Ishikawa (cell line): ENCODE data around the gene CAPS.

Experiments used
- CEBPB ChIP-seq: IDR thresholded peaks from 2 replicates; pipeline ENCODE4 v1.6.1; 2012
- CREB1 ChIP-seq: IDR thresholded peaks from 2 replicates; pipeline ENCODE4 v1.6.1; 2012; ENCODE audit warnings: low read depth
- EGR1 ChIP-seq: IDR thresholded peaks from 2 replicates; pipeline ENCODE4 v1.6.1; 2012
- EP300 ChIP-seq: IDR thresholded peaks from 2 replicates; pipeline ENCODE4 v1.6.1; 2012; ENCODE audit warnings: borderline replicate concordance
- FOXM1 ChIP-seq: IDR thresholded peaks from 2 replicates; pipeline ENCODE4 v1.6.1; 2012; ENCODE audit warnings: low read depth, borderline replicate concordance
- NFIC ChIP-seq: IDR thresholded peaks from 2 replicates; pipeline ENCODE4 v1.6.1; 2012
- RAD21 ChIP-seq: IDR thresholded peaks from 2 replicates; pipeline ENCODE4 v1.6.1; 2012; ENCODE audit warnings: low read depth
- TAF1 ChIP-seq: IDR thresholded peaks from 2 replicates; pipeline ENCODE4 v1.6.1; 2012; ENCODE audit warnings: low read depth, mild to moderate bottlenecking
- TCF12 ChIP-seq: IDR thresholded peaks from 2 replicates; pipeline ENCODE4 v1.6.1; 2012; ENCODE audit warnings: low read depth
- TEAD4 ChIP-seq: IDR thresholded peaks from 2 replicates; pipeline ENCODE4 v1.6.1; 2012
- YY1 ChIP-seq: IDR thresholded peaks from 2 replicates; pipeline ENCODE4 v1.6.1; 2012; ENCODE audit warnings: low read depth
- ZBTB7A ChIP-seq: IDR thresholded peaks from 2 replicates; pipeline ENCODE4 v1.6.1; 2012; ENCODE audit warnings: low read depth
- TF ChIP-seq, protein P1 (sequence below): IDR thresholded peaks from 2 replicates; pipeline ENCODE4 v1.6.1; 2012
- TF ChIP-seq, protein P2 (sequence below): IDR thresholded peaks from 2 replicates; pipeline ENCODE4 v1.6.1; 2012; ENCODE audit warnings: low read depth, mild to moderate bottlenecking
- TF ChIP-seq, protein P3 (sequence below): IDR thresholded peaks from 2 replicates; pipeline ENCODE4 v1.6.1; 2012

Gene CAPS

DNA sequence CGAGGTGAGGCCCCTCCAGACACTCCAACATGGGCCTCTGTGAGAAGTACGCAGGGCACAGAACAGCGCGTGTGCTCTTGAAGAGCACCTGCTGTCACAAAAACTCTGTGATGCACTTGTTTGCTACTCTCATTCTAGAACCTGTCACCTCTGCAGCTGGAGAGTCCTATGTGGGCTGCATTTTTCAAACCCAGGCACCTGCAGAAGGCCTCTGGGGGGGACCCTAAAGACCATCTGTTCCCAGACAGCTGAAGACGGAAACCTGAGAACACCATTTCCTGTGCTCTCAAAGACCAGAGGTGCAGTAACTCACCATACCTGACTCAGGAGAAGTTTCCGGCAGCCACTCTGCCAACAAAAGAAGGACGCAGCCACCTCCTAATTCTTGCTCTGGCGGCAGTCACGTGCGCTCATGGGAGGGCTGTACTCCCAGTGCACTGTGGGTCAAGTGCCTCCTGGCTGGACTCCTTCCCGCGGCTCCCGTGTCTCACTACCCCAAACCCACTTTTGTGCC lies 35.8 kb downstream of the CAPS start:
- TF ChIP-seq, protein P1, sequence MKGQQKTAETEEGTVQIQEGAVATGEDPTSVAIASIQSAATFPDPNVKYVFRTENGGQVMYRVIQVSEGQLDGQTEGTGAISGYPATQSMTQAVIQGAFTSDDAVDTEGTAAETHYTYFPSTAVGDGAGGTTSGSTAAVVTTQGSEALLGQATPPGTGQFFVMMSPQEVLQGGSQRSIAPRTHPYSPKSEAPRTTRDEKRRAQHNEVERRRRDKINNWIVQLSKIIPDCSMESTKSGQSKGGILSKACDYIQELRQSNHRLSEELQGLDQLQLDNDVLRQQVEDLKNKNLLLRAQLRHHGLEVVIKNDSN = no peak
- TF ChIP-seq EP300 (no peak), CEBPB (no peak), RAD21 (no peak), EGR1 (no peak), YY1 (no peak), FOXM1 (no peak), TAF1 (no peak), CREB1 (no peak), ZBTB7A (no peak), NFIC (no peak), TCF12 (no peak), TEAD4 (no peak)
- TF ChIP-seq, protein P2, sequence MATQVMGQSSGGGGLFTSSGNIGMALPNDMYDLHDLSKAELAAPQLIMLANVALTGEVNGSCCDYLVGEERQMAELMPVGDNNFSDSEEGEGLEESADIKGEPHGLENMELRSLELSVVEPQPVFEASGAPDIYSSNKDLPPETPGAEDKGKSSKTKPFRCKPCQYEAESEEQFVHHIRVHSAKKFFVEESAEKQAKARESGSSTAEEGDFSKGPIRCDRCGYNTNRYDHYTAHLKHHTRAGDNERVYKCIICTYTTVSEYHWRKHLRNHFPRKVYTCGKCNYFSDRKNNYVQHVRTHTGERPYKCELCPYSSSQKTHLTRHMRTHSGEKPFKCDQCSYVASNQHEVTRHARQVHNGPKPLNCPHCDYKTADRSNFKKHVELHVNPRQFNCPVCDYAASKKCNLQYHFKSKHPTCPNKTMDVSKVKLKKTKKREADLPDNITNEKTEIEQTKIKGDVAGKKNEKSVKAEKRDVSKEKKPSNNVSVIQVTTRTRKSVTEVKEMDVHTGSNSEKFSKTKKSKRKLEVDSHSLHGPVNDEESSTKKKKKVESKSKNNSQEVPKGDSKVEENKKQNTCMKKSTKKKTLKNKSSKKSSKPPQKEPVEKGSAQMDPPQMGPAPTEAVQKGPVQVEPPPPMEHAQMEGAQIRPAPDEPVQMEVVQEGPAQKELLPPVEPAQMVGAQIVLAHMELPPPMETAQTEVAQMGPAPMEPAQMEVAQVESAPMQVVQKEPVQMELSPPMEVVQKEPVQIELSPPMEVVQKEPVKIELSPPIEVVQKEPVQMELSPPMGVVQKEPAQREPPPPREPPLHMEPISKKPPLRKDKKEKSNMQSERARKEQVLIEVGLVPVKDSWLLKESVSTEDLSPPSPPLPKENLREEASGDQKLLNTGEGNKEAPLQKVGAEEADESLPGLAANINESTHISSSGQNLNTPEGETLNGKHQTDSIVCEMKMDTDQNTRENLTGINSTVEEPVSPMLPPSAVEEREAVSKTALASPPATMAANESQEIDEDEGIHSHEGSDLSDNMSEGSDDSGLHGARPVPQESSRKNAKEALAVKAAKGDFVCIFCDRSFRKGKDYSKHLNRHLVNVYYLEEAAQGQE = no peak
- TF ChIP-seq, protein P3, sequence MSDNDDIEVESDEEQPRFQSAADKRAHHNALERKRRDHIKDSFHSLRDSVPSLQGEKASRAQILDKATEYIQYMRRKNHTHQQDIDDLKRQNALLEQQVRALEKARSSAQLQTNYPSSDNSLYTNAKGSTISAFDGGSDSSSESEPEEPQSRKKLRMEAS = no peak

DNA sequence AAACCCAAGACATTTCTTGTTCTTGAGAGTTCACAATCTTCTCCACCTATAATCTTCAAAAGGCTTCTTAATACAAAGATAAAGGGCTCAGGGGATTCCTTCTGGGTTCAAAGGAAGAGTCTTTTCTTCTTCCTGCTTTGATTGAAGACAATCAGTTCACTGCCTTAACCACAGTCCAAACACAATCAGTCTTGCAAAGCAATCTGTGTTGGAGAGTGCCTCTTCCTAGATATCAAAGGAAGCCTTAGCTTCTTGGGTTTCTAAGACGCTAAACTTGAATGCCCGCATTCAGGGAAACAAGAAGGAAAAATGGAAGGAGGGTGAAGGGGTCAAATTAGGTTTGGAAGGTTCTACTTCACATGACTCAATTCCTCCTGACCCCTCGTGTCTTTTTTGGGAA lies 36.7 kb downstream of the CAPS start:
- TF ChIP-seq TAF1 (no peak), NFIC (no peak), RAD21 (no peak), TEAD4 (no peak), YY1 (no peak), CREB1 (no peak), CEBPB (no peak), EGR1 (no peak), TCF12 (no peak), FOXM1 (no peak), ZBTB7A (no peak), EP300 (no peak)
- TF ChIP-seq, protein P3 = no peak
- TF ChIP-seq, protein P1 = no peak
- TF ChIP-seq, protein P2 = no peak

DNA sequence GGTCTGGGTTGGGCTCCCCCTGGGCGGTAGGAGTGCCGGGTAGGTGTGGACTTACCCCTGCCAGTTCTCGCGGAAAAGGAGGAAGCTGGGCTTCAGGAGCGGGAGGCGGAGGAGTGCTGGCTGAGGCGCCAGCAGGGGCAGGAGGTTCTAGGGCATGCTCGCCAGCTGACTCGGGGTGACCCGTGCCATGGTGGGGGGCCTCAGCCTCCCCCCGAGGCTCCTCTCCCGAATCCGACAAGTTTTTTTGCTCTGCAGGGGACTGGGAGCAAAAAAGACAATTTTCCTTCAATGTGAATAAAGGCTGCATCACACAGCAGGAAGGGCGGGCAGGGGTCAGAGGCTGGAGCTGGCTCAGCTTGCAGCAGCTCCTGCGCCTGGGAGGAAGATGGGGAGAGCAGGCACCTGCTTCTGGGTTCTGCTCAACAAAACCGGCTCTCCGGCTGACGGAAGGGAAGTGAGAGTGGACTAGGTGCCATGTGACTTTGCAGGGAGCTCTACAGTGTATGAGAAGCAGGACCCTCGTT lies 37.3 kb downstream of the CAPS start:
- TF ChIP-seq NFIC (no peak), RAD21 (no peak), CREB1 (no peak)
- TF ChIP-seq, protein P3 = no peak

DNA sequence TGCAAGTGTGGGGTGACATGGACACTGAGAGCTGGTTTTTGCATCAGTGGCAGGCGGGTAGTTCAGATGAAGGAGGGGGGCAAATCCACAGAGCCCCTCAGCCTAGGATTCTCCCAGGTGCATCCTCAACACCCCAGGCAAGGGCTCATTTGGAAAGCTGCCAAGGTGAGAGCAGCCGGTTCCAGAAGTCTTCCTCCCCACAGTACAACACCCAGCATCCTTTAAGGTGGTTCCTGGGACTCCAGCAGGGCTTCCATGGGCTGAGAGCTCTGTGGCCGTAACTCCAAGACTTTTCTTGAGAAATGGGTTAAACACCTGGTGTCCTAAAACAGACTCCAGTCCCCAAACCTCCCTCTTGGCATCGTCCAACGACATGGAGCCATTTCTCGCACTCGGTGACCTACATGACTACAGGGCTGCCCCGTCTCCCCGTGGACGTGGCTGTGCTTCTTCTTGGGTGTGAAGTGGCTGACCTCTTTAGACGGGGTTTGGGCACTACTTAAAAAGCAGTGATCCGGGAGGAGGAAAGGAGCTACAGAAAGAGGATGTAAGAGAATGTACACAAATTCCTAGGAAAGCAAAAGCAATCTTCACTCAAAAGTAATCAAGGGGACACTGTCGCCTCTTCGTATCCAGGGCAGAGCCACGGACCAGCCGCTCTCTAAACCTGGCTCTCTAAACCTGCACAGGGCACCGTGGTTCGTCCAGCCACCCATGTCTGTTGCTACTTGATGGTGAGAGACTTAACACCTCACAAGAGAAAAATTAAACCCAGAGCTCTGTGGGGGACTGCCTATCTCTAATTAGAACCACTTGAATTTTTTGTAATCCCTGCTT lies 38.4 kb downstream of the CAPS start:
- TF ChIP-seq TAF1 = no peak
- TF ChIP-seq, protein P2 = no peak
- no peak for TF ChIP-seq TCF12
- TF ChIP-seq CREB1 = no peak
- TF ChIP-seq, protein P1 = no peak
- TF ChIP-seq EGR1 = no peak
- TF ChIP-seq NFIC = no peak
- TF ChIP-seq, protein P3 = no peak
- TF ChIP-seq EP300 = no peak
- TF ChIP-seq CEBPB = no peak
- TF ChIP-seq RAD21 = no peak
- no peak for TF ChIP-seq ZBTB7A
- no peak for TF ChIP-seq FOXM1
